MV-4-11 (cell line): ENCODE measurements around the gene KRTCAP3.

Experiments
- DNase-seq: peaks from one replicate; lab custom pipeline; 2025; lab: John Stamatoyannopoulos, UW

The KRTCAP3 gene

DNA sequence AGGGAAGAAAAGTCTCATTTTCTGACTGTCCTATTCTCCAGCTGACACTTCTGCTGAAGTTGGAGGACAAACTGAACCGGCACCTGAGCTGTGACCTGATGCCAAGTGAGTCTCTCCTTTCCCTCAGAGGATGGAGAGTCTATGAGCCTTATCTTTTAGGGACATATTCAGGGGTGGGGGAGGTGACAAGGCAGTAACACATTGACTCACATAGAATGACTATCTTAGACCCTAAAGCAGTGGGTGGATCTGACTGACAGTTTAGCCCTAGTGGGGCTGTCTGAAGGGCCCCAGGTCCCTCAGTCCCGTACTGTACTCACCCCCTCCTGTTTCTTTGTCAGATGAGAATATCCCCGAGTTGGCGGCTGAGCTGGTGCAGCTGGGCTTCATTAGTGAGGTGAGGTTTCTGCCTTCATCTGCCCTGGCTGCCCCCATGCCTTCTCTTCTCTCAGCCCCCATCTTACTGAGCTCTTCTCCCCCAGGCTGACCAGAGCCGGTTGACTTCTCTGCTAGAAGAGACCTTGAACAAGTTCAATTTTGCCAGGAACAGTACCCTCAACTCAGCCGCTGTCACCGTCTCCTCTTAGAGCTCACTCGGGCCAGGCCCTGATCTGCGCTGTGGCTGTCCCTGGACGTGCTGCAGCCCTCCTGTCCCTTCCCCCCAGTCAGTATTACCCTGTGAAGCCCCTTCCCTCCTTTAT lies 805 bp upstream of the KRTCAP3 start:
- no peak for DNase-seq

DNA sequence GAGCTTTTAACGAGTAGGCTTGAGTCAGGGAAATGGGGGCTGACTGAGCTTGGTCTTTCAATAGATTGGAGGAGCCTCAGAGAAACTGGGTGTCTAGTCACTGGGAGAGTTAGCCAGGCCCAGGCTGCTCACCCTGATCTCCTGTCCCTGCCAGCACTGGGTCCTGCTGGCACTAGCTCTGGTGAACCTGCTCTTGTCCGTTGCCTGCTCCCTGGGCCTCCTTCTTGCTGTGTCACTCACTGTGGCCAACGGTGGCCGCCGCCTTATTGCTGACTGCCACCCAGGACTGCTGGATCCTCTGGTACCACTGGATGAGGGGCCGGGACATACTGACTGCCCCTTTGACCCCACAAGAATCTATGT lies 720 bp downstream of the KRTCAP3 start:
- no peak for DNase-seq

- DNase-seq, result no peak
These were observed 3.0 kb downstream of the KRTCAP3 start for GRCh38 chr2:27445155-27445554.

GRCh38 chr2:27445615-27446014 lies 3.4 kb downstream of the KRTCAP3 start:
- DNase-seq, result no peak

DNA sequence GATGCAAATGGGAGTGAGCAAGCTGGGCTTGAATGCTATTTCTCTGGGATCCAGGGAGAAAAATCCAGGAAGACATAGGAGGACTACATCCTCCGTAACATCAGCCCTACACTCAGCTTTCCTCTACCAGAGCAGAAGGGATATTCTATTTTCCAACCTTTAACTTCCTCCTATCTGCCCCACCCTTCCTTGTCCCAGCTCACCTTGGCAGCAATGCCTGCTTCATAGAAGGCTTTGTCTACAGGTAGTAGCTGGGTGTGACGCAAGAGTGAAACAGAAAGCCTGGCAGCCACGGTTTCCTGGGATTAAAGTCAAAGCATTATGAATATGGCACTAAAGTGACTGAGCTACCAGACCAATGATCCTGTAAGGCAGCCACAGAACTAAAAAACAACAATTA lies 3.9 kb downstream of the KRTCAP3 start:
- peak; percentile 12 for DNase-seq

DNA sequence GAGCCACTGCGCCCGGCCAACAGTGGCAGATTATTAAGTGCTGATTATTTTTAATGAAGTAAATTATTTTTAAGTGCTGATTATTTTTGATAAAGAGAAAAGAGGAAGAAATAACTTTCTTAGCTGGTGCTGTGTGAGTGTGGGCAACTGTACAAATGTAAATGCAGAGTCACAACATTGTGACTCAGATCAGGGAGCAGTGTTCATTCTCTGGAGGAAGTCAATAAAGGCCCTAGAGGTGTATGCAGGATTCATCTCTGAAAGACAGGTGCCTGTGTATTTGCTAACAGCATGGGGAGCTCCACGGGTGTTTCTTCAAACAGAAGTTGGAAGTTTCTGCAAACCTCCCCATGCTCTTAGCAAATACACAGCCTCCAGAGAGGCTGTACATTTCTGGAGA lies 6.2 kb downstream of the KRTCAP3 start:
- DNase-seq, result no peak

GRCh38 chr2:27451095-27451494 lies 8.9 kb downstream of the KRTCAP3 start:
- no peak for DNase-seq

- DNase-seq, result no peak
These were observed 11.8 kb downstream of the KRTCAP3 start for GRCh38 chr2:27453968-27454367.

DNA sequence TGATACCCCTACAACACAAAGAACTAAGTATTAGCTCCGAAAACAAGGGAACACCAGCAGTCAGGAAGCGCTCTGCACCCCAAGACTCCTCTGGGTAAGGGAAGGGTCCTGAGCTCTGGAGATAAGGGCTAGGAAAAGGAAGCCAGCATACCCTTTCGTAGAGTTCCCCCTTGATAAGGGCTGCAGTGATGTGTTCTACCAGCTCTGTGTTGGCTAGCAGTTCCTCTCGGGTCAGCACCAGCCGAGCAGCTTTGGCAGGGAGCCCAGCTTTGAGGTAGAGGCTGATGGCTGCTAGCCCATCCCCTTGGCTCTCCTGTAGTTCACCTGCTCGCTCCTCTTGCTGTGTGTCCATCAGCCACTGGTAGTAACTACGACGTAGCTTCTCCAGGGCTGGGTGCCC lies 18.9 kb downstream of the KRTCAP3 start:
- no peak for DNase-seq

- DNase-seq, result no peak
These were observed 22.3 kb downstream of the KRTCAP3 start for GRCh38 chr2:27464443-27464842.

DNA sequence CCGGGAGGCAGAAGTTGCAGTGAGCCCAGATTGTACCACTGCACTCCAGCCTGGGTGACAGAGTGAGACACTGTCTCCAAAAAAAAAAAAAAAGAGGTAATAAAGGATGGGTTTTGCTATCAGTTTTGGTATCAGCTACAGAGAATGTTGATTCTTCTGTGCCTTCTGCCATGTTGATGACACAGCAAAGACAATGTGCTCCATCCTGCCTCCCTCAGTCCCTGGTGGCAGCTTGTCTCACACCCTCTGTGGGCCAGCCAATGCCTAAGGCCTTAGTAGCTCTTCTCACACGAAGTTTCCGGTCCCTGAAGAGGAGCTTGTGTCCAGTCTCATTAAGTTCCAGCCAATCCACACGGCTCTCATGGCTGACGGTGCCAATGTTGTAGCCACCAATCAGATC lies 29.8 kb downstream of the KRTCAP3 start:
- no peak for DNase-seq

GRCh38 chr2:27485496-27485895 lies 43.3 kb downstream of the KRTCAP3 start:
- DNase-seq, result no peak

DNA sequence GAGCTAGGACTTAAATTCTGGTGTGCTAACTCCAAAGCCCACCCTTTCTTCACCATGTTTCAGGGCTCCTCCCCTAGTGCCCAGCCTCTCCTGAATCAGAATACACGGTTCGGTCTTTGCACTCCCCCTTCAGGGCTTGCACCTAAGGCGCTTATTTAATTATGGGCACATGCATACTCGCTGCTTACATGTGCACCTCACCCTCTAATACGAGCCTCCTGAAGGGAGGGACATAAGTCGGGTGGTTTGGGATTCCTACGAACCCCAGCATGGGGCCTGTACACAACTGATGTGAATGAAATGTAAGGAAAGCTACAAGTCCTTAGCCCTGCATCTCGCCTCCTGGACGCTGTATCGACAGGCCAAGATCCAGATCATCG lies 46.9 kb downstream of the KRTCAP3 start:
- DNase-seq, result no peak

GRCh38 chr2:27489498-27490397 lies 47.6 kb downstream of the KRTCAP3 start, which contains the start of gene IFT172:
Gene IFT172, minus strand, starts transcription at chr2:27489743. Its CDS starts 90 bp downstream, at chr2:27489653.
- peak; percentile 99 for DNase-seq

DNA sequence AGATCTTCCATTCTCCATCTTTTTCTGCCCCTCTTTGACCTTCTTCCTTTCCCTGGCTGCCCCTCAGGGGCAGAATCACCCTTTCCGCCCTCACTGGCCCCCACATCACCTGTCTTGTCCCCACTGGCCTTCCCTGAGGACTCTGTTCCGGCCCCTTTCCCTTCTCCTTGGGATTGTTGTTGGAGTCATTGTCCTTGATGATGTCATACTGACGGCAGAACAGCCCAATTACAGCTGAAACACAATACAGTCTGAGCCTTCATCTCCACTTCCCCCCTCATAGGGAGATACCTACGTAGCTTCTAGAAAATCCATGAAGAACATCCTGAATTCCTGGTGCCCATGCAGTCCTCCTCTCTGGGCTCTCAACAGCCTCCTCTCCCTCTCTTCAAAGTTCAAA lies 50.4 kb downstream of the KRTCAP3 start:
- DNase-seq, result no peak

- no peak for DNase-seq
These were observed 51.7 kb downstream of the KRTCAP3 start for GRCh38 chr2:27493948-27494283.
